HUES6 (cell line): ENCODE results near the gene TMCO1.
"Not testable (repeated sequence)": the region's sequence is repeated elsewhere in the genome, so short reads cannot be mapped to it uniquely, and the experiment has no call there.

Experiments
- H3K27ac ChIP-seq: 2 replicates; pipeline ENCODE4 v1.7.0; 2013; ENCODE audit warnings: low read depth, mild to moderate bottlenecking, low read length, inconsistent platforms
- H3K27me3 ChIP-seq: 2 replicates; pipeline ENCODE4 v1.6.1; 2013; ENCODE audit warnings: low read length; ENCODE audit not compliant: control insufficient read depth, insufficient read depth
- H3K36me3 ChIP-seq: 2 replicates; pipeline ENCODE4 v1.6.1; 2013; ENCODE audit warnings: low read length; ENCODE audit not compliant: control insufficient read depth, insufficient read depth
- H3K4me1 ChIP-seq: 2 replicates; pipeline ENCODE4 v1.6.1; 2013; ENCODE audit warnings: low read length; ENCODE audit not compliant: control insufficient read depth, insufficient read depth
- H3K4me3 ChIP-seq: 2 replicates; pipeline ENCODE4 v1.5.1; 2013; ENCODE audit warnings: low read depth, low read length
- H3K9ac ChIP-seq: one replicate; pipeline ENCODE4 v1.6.1; 2013; ENCODE audit warnings: mild to moderate bottlenecking, low read length
- H3K9me3 ChIP-seq: 2 replicates; pipeline ENCODE4 v1.6.1; 2013; ENCODE audit warnings: low read depth, low read length; ENCODE audit not compliant: control insufficient read depth, insufficient read depth

The TMCO1 gene

DNA sequence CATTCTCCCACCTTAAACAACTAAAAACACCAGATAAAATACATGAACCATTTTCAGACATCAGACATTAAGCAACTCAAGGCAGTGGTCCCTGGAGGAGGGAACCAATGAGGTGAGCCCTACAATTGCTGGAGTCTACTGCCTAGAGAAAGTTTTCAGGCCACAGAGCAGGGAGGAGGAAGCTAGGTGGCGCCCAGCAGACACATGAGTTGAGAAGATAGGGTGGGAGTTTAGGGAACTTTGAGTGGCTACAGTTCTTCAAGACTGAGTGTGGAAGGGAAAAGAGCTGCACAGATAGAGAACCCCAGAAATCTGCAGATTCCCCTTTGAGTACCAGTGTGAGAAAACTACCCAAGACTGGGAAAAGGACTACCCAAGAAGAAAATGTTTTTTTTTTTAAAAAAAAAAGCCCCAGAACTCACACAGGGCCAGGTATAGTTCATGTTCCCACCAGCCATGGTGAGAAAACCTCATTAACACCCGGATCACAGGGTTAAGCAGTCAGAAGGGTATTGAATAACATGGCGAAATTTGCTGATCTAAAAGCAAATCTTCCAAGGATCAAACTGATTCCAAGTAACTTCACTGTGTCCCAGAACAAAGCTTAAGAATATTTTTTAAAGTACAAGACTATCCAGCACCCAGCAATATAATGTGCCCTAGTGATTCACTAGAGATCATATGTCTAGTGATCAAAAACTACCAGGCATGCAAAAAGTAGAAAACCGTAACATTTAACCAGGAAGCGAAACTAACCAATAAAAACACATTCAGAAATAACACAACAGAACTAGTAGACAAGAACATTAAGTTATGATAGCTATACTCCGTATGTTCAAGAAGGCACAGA lies 82.3 kb downstream of the TMCO1 start:
- Histone ChIP-seq H3K4me3 (no peak overlapping the region), H3K36me3 (peaks cover 38% of the 10 kb centered on the region), H3K9ac (no peak overlapping the region), H3K27ac (no peak overlapping the region), H3K9me3 (peaks cover 9% of the 10 kb centered on the region), H3K4me1 (no peaks in the 10 kb centered on the region), H3K27me3 (no peaks in the 10 kb centered on the region)

DNA sequence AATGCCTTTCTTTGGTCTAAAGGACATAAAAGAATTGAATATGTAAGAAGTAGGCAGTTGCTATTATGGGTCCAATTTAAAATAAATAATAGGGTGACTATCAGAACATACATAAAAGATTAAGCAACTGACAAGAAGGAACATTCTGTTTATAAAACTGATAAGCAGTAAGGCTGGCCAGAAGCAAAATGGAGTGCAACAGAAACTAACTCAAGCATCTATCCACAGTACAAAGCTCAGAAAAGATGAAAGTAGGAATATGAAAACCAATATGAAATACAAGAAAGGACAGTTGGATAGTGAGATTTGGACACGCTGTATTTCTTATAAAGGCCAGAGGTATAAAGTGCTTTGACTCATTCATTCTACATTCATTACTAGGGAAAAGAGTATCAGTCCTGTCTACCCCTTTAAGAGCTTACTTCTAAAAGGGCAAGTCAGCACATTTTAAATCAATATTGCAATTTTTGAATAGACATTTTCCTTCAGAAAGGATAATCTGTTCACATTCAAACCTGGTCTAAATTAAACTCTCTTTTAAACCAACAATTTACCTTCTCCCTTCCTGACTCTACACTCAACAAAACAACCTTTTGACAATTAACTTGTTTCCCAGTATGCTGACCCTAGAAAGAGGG lies 84.7 kb downstream of the TMCO1 start:
- H3K27ac ChIP-seq = no peak overlapping the region
- no peaks in the 10 kb centered on the region for H3K27me3 ChIP-seq
- H3K36me3 ChIP-seq = peaks cover 48% of the 10 kb centered on the region
- no peak overlapping the region for H3K9ac ChIP-seq
- H3K4me3 ChIP-seq = no peak overlapping the region
- no peaks in the 10 kb centered on the region; the same call in 1 of the 2 replicates for H3K9me3 ChIP-seq
- H3K4me1 ChIP-seq = no peaks in the 10 kb centered on the region

DNA sequence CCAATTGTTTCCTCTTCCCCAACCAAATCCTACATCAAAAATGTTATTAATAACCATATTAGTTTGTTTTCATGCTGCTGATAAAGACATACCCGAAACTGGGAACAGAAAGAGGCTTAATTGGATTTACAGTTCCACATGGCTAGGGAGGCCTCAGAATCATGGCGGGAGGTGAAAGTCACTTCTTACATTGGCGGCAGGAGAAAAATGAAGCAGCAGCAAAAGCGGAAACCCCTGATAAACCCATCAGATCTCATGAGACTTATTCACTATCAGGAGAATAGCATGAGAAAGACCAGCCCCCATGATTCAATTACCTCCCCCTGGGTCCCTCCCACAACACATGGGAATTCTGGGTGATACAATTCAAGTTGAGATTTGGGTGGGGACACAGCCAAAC lies 87.9 kb downstream of the TMCO1 start:
- H3K4me1 ChIP-seq, H3K27me3 ChIP-seq, H3K9me3 ChIP-seq, H3K4me3 ChIP-seq, H3K27ac ChIP-seq, H3K9ac ChIP-seq: not testable (repeated sequence)
- peaks cover 58% of the 10 kb centered on the region for H3K36me3 ChIP-seq

DNA sequence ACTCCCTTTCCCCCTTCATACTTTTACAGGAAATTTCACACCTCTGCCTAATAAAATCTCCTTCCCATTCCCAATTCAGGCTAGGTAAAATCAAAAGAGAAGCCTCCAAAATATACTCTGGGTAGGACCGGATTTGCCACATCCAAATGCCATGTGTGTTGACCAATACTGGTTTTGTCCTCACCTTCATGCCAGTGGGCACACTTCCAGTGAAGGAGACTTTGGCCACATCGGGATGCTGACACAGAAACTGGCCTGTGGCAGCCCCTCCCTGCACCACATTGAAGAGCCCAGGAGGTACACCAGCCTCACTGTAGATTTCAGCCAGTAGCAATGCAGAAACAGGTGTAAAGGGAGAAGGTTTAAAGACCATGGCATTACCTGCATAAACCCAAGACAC lies 88.4 kb downstream of the TMCO1 start:
- H3K4me3 ChIP-seq = no peak overlapping the region
- H3K27ac ChIP-seq = no peak overlapping the region
- no peaks in the 10 kb centered on the region for H3K9me3 ChIP-seq
- peaks cover 62% of the 10 kb centered on the region for H3K36me3 ChIP-seq
- H3K9ac ChIP-seq = no peak overlapping the region
- H3K4me1 ChIP-seq = no peaks in the 10 kb centered on the region
- no peaks in the 10 kb centered on the region for H3K27me3 ChIP-seq

DNA sequence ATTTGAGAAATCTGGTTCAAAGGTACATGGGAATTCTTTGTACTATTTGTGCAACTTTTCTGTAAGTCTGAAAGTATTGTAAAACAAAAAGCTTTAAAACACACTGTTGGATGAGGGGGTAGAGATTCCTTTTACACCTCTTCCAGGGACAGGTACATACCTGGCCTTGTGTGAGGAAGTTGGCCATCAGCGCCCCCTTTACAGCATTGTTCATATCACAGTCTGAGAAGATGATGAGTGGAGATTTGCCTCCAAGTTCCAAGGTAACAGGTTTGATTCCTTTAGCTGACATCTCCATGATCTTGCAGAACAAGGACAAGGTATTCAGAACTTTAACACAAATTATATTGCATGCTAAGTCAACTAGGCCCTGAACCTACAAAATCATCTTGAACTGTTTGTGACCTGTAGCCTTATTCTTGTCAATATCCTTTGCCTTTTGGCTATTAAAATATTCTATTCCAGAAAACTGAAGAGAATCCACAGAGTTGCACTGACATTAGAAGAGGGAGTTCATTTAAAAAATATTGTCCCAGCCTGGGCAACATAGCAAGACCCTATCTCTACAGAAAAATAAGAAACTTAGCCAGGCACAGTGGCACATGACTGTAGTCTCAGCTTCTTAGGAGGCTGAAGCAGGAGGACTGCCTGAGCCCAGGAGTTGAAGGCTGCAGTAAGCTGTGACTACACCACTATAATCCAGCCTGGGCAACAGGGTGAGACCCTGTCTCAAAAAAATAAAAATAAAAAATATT lies 89.2 kb downstream of the TMCO1 start:
- Histone ChIP-seq H3K4me3 (no peak overlapping the region), H3K27me3 (no peaks in the 10 kb centered on the region), H3K9me3 (no peaks in the 10 kb centered on the region), H3K4me1 (no peaks in the 10 kb centered on the region), H3K36me3 (peaks cover 67% of the 10 kb centered on the region), H3K27ac (no peak overlapping the region), H3K9ac (no peak overlapping the region)

DNA sequence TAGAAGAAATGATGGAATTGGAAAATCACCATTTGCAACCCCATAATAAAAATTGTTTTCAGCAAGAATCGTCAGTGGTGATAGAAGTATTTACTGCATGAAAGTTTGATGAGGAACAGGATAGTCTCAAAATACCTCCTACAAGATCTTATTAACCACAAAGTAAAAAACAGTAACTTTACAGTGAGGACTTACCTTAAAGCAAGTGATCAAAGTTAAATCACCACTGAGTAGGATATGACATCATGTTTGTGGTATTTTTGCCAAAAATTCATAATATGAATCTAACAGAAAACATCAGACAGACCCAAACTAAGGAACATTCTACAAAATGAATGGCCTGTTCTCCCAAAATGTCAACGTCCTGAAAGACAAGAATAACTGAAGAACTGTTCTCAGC lies 90.2 kb downstream of the TMCO1 start:
- Histone ChIP-seq H3K4me1 (no peaks in the 10 kb centered on the region), H3K27me3 (no peaks in the 10 kb centered on the region), H3K9ac (no peak overlapping the region), H3K4me3 (no peak overlapping the region), H3K9me3 (no peaks in the 10 kb centered on the region), H3K27ac (no peak overlapping the region), H3K36me3 (peaks cover 67% of the 10 kb centered on the region)
